Mesenchymal stem cell (in vitro differentiated cells and primary cell): Measurements from ENCODE around the gene ZBTB37.
A peak's percentile ranks its signal among the peaks of the same experiment; 100 is the strongest.

Experiments
- DNase-seq: peaks from one replicate; pipeline ENCODE4 v3.0.0-alpha.2; 2013
- H2AFZ ChIP-seq: one replicate; pipeline ENCODE4 v1.6.1; 2013; ENCODE audit warnings: low read depth, mild to moderate bottlenecking, control low read depth, inconsistent platforms, low read length, moderate library complexity
- H2AK5ac ChIP-seq: 2 replicates; pipeline ENCODE4 v1.6.1; 2013; ENCODE audit warnings: low read length, moderate library complexity, mild to moderate bottlenecking, inconsistent platforms; ENCODE audit not compliant: severe bottlenecking
- H2BK120ac ChIP-seq: one replicate; pipeline ENCODE4 v1.6.1; 2013; ENCODE audit warnings: low read depth, mild to moderate bottlenecking, inconsistent platforms, low read length, moderate library complexity
- H2BK12ac ChIP-seq, 2 experiments: one replicate each; pipeline ENCODE4 v1.6.1; 2013; ENCODE audit warnings: inconsistent platforms in 2 of 2, low read length in 2 of 2, mild to moderate bottlenecking in 2 of 2, moderate library complexity in 2 of 2, control low read depth in 1 of 2
- H2BK15ac ChIP-seq: one replicate; pipeline ENCODE4 v1.6.1; 2013; ENCODE audit warnings: mild to moderate bottlenecking, low read depth, inconsistent platforms; ENCODE audit not compliant: poor library complexity, severe bottlenecking
- H2BK5ac ChIP-seq: 2 replicates; pipeline ENCODE4 v1.6.1; 2013; ENCODE audit warnings: low read depth, mild to moderate bottlenecking, low read length, control low read depth, inconsistent platforms; ENCODE audit not compliant: poor library complexity, severe bottlenecking
- H3K14ac ChIP-seq, 2 experiments: one replicate each; pipeline ENCODE4 v1.6.1; 2013; ENCODE audit warnings: inconsistent platforms in 2 of 2, low read length in 2 of 2, control low read depth in 1 of 2, mild to moderate bottlenecking in 1 of 2, moderate library complexity in 1 of 2
- H3K18ac ChIP-seq, 2 experiments: one replicate each; pipeline ENCODE4 v1.6.1; 2013; ENCODE audit warnings: inconsistent platforms in 2 of 2, low read length in 2 of 2, control low read depth in 1 of 2, low read depth in 1 of 2, mild to moderate bottlenecking in 1 of 2
- H3K23ac ChIP-seq, 2 experiments: one replicate each; pipeline ENCODE4 v1.6.1; 2013; ENCODE audit warnings: inconsistent platforms in 2 of 2, low read length in 2 of 2, mild to moderate bottlenecking in 2 of 2, moderate library complexity in 2 of 2, control low read depth in 1 of 2
- H3K27ac ChIP-seq: 2 replicates; pipeline ENCODE4 v1.5.1; 2013; ENCODE audit warnings: mild to moderate bottlenecking, moderate library complexity, low read length, control low read depth, inconsistent platforms; ENCODE audit not compliant: poor library complexity, severe bottlenecking
- H3K27me3 ChIP-seq, 2 experiments: 2 replicates each; pipeline versions ENCODE4 v1.6.1 to v1.7.0; 2013; ENCODE audit warnings: low read length in 2 of 2, mild to moderate bottlenecking in 2 of 2, moderate library complexity in 2 of 2, control low read depth in 1 of 2, inconsistent platforms in 1 of 2; ENCODE audit not compliant: control insufficient read depth in 1 of 2, insufficient read depth in 1 of 2
- H3K36me3 ChIP-seq, 2 experiments: 2 replicates each; pipeline versions ENCODE4 v1.6.1 to v1.7.0; 2013; ENCODE audit warnings: low read length in 2 of 2, control low read depth in 1 of 2, inconsistent platforms in 1 of 2, low read depth in 1 of 2, mild to moderate bottlenecking in 1 of 2; ENCODE audit not compliant: insufficient read depth in 2 of 2, control insufficient read depth in 1 of 2
- H3K4ac ChIP-seq, 2 experiments: one replicate each; pipeline ENCODE4 v1.6.1; 2013; ENCODE audit warnings: inconsistent platforms in 2 of 2, low read length in 2 of 2, mild to moderate bottlenecking in 2 of 2, moderate library complexity in 2 of 2, control low read depth in 1 of 2, low read depth in 1 of 2
- H3K4me1 ChIP-seq: 2 replicates; pipeline ENCODE4 v1.6.1; 2013; ENCODE audit warnings: low read depth, low read length, control low read depth; ENCODE audit not compliant: control insufficient read depth, insufficient read depth
- H3K4me2 ChIP-seq: 2 replicates; pipeline ENCODE4 v1.6.1; 2013; ENCODE audit warnings: low read length, mild to moderate bottlenecking, inconsistent platforms; ENCODE audit not compliant: poor library complexity, severe bottlenecking
- H3K4me3 ChIP-seq, 2 experiments: 2 replicates each; pipeline versions ENCODE4 v1.5.1 to v1.7.0; 2013; ENCODE audit warnings: low read length in 2 of 2, mild to moderate bottlenecking in 2 of 2, control low read depth in 1 of 2, low read depth in 1 of 2; ENCODE audit not compliant: insufficient read depth in 1 of 2
- H3K79me1 ChIP-seq: replicated peaks from 2 replicates; pipeline ENCODE4 v1.6.1; 2013; ENCODE audit warnings: mild to moderate bottlenecking, control low read depth, low read length, inconsistent platforms; ENCODE audit not compliant: poor library complexity, severe bottlenecking
- H3K9ac ChIP-seq: 2 replicates; pipeline ENCODE4 v1.7.0; 2013; ENCODE audit warnings: mild to moderate bottlenecking, low read length, moderate library complexity
- H3K9me3 ChIP-seq: 2 replicates; pipeline ENCODE4 v1.7.0; 2013; ENCODE audit warnings: mild to moderate bottlenecking, low read length; ENCODE audit not compliant: control insufficient read depth
- H4K8ac ChIP-seq: one replicate; pipeline ENCODE4 v1.6.1; 2013; ENCODE audit warnings: inconsistent platforms, mild to moderate bottlenecking, low read length, moderate library complexity
- H4K91ac ChIP-seq: one replicate; pipeline ENCODE4 v1.6.1; 2013; ENCODE audit warnings: mild to moderate bottlenecking, low read length, inconsistent platforms
- WGBS: methylation state at CpG from one replicate; pipeline ENCODE4 v1.1.7; 2013; ENCODE audit warnings: mixed read lengths; 5-methylcytosine and 5-hydroxymethylcytosine counted together

ZBTB37 gene

DNA sequence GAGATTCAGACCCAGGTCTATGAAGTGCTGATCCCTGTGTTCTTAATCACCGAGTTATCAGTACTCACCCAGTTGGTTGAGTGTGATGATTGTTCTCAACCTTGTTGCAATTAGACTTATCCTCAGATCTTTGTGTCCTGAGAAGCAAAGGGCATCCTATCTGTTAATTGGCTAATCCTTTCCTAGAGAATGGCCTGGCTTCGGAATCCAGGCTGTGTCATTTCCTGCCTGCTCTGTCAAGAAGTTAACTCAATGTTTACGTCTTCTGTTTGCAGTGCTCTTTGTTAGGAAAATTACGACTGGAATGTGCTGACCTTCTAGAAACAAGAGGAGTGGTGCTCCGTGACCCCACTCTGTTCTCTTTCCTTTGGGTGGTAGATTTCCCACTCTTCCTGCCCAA is 15.1 kb upstream of the ZBTB37 start:
- H2AFZ ChIP-seq: no peak overlapping the region
- peaks cover 4% of the 10 kb centered on the region for H3K79me1 ChIP-seq
- 0% methylated on average over 5 of the region's 5 CpGs for WGBS
- H3K4me3 ChIP-seq: no peak overlapping the region
- H2BK15ac ChIP-seq: peak overlapping the region; percentile 74
- H3K27me3 ChIP-seq: no peaks in the 10 kb centered on the region
- H3K27ac ChIP-seq: peak overlapping the region; percentile 50
- peak overlapping the region; percentile 44 for H2BK120ac ChIP-seq
- peak overlapping the region; percentile 51 for H2AK5ac ChIP-seq
- peaks cover 7 to 71% of the 10 kb centered on the region in 2 experiments for H3K36me3 ChIP-seq
- H2BK12ac ChIP-seq: peak overlapping the region in 1 of 2 experiments; percentile 71
- H3K4me2 ChIP-seq: no peak overlapping the region
- H3K9me3 ChIP-seq: no peaks in the 10 kb centered on the region
- H4K8ac ChIP-seq: peak overlapping the region; percentile 72
- no peak overlapping the region for H3K9ac ChIP-seq
- peak; percentile 93 for DNase-seq
- H3K18ac ChIP-seq: peak overlapping the region; percentile 11 to 66
- peaks cover 2% of the 10 kb centered on the region for H3K4me1 ChIP-seq
- H3K4ac ChIP-seq: peak overlapping the region in 1 of 2 experiments; percentile 73
- no peak overlapping the region for H3K14ac ChIP-seq
- H4K91ac ChIP-seq: no peak overlapping the region
- no peak overlapping the region for H3K23ac ChIP-seq
- H2BK5ac ChIP-seq: no peak overlapping the region

DNA sequence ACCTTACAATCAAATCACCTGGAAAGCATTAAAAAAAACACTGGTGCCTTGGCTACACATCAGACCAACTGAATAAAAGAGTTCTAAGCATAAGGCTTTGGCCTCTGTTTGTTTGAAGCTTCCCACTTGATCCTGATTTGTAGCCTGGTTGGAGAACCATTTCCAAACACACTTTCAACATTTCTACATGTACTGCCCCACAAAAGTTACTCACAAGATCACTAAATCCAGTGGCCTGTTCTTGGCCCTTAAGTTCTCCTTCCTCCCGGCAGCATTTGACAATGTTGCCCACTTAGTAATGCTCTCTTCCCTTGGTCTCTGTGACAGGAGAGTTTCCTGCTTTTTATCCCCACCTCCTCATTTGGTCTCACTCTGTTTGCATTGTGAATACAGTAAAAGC is 12.2 kb upstream of the ZBTB37 start:
- Histone ChIP-seq H2AK5ac (no peak overlapping the region), H2BK120ac (no peak overlapping the region), H3K14ac (no peak overlapping the region), H3K27me3 (no peaks in the 10 kb centered on the region), H3K79me1 (peaks cover 4% of the 10 kb centered on the region), H3K4ac (no peak overlapping the region), H2BK12ac (no peak overlapping the region), H3K23ac (no peak overlapping the region), H3K36me3 (peaks cover 7 to 79% of the 10 kb centered on the region in 2 experiments), H4K91ac (no peak overlapping the region), H3K4me2 (no peak overlapping the region), H3K9ac (no peak overlapping the region), H3K27ac (no peak overlapping the region), H2BK15ac (no peak overlapping the region), H3K9me3 (no peaks in the 10 kb centered on the region), H2AFZ (no peak overlapping the region), H2BK5ac (no peak overlapping the region), H3K4me3 (no peak overlapping the region), H4K8ac (no peak overlapping the region), H3K18ac (peak overlapping the region in 1 of 2 experiments; percentile 54), H3K4me1 (peaks cover 2% of the 10 kb centered on the region)
- DNase-seq: peak; percentile 55
- WGBS: 86% methylated on average over 1 of the region's 1 CpG

DNA sequence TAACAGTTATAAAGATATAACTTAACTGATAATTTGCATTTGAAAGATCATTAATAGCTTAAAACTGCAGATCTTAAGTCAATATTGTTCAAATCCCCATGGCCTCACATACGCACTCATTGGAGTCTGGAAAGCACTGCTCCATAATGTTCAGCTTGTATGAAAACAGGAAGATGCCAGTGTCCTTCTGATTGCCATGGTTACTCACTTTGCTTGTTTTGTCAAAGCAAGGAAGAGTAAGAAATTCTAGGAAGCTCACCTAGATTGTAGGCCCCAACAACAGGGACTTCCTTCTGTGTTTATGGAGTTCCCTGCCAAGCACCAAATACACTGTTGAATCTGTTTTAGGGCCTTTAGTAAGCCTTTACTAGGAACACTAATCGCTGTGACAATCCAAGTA is 11.3 kb upstream of the ZBTB37 start:
- DNase-seq: peak; percentile 46
- H3K79me1 ChIP-seq: peaks cover 4% of the 10 kb centered on the region
- no peak overlapping the region for H3K4me2 ChIP-seq

DNA sequence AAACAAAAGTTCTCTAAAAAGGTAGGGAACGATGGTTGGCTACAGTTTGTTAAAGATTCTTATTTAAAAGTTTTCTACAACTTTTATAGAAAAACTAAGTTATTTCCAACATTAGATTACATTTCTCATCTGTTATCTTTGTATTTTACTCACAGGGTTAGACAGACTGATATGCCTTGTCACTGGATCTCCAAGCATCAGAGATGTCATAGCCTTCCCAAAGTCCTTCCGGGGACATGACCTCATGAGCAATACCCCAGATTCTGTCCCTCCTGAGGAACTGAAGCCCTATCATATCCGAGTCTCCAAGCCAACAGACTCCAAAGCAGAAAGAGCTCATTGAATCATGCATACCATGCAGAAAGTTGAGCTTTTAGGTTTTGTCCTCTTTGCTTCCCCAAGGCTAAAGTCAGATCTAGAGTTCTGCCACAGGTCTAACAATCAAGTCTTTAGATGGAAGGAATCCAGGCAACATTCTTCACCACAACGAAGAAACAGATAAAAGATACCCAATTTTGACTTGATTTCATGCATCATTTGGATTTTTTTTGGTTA is 10.7 kb upstream of the ZBTB37 start:
- no peak overlapping the region for H3K27ac ChIP-seq
- H3K4me2 ChIP-seq: no peak overlapping the region
- H3K4me3 ChIP-seq: no peak overlapping the region
- H2AK5ac ChIP-seq: no peak overlapping the region
- no peak overlapping the region for H2BK120ac ChIP-seq
- no peak overlapping the region for H2AFZ ChIP-seq
- no peak overlapping the region for H3K4ac ChIP-seq
- no peak overlapping the region for H2BK5ac ChIP-seq
- H3K9ac ChIP-seq: peak overlapping the region; percentile 15
- no peak overlapping the region for H3K18ac ChIP-seq
- H4K8ac ChIP-seq: no peak overlapping the region
- H2BK15ac ChIP-seq: no peak overlapping the region
- no peak for DNase-seq
- no peak overlapping the region for H2BK12ac ChIP-seq
- H3K14ac ChIP-seq: no peak overlapping the region
- H3K27me3 ChIP-seq: no peaks in the 10 kb centered on the region
- H3K79me1 ChIP-seq: peaks cover 2% of the 10 kb centered on the region
- peaks cover 12 to 77% of the 10 kb centered on the region in 2 experiments for H3K36me3 ChIP-seq
- no peaks in the 10 kb centered on the region for H3K9me3 ChIP-seq
- H4K91ac ChIP-seq: no peak overlapping the region
- H3K4me1 ChIP-seq: peaks cover 2% of the 10 kb centered on the region
- 92% methylated on average over 2 of the region's 4 CpGs for WGBS
- H3K23ac ChIP-seq: no peak overlapping the region

More for the DNA sequence above, 11.3 kb upstream of the ZBTB37 start:
- H2AFZ ChIP-seq: no peak overlapping the region
- peak overlapping the region; percentile 15 for H3K9ac ChIP-seq
- H3K23ac ChIP-seq: no peak overlapping the region
- no peaks in the 10 kb centered on the region for H3K27me3 ChIP-seq
- no peak overlapping the region for H4K8ac ChIP-seq
- peak overlapping the region in 1 of 2 experiments; percentile 21 for H3K18ac ChIP-seq
- H3K4me3 ChIP-seq: no peak overlapping the region
- H2BK120ac ChIP-seq: no peak overlapping the region
- H3K36me3 ChIP-seq: peaks cover 8 to 76% of the 10 kb centered on the region in 2 experiments
- no peak overlapping the region for H3K14ac ChIP-seq
- no peak overlapping the region for H2BK5ac ChIP-seq
- no peak overlapping the region for H2BK15ac ChIP-seq
- H2AK5ac ChIP-seq: no peak overlapping the region
- H3K9me3 ChIP-seq: no peaks in the 10 kb centered on the region
- H3K4me1 ChIP-seq: peaks cover 2% of the 10 kb centered on the region
- peak overlapping the region; percentile 16 to 54 for H3K4ac ChIP-seq
- 86% methylated on average over 1 of the region's 2 CpGs for WGBS
- no peak overlapping the region for H4K91ac ChIP-seq
- H2BK12ac ChIP-seq: no peak overlapping the region
- no peak overlapping the region for H3K27ac ChIP-seq
